Fibroblast of the aortic adventitia (primary cell): ENCODE results near the gene IGSF23. TPM values are rescaled to one million over a fixed set of nuclear protein-coding genes. Genes with fewer than 3 reads are reported as not detected.
"Not testable (repeated sequence)": the region's sequence is repeated elsewhere in the genome, so short reads cannot be mapped to it uniquely, and the experiment has no call there.

Experiments used
- DNase-seq: peaks from one replicate; pipeline ENCODE4 v3.0.0-alpha.2; 2010; ENCODE audit warnings: low read depth
- H3K4me3 ChIP-seq: 2 replicates; pipeline ENCODE4 v1.5.1; 2011; ENCODE audit warnings: low read depth, mild to moderate bottlenecking, control low read depth, low read length, moderate library complexity
- CTCF ChIP-seq: IDR thresholded peaks from 2 replicates; pipeline ENCODE4 v1.5.1; 2011; ENCODE audit warnings: mild to moderate bottlenecking, low read length, control low read depth, inconsistent platforms; ENCODE audit not compliant: insufficient read depth
- total RNA-seq: library from RNA; depleted of rRNA; stranded (reverse); fragments of >200 nt; gene quantifications from 2 replicates; pipeline ENCODE4 v1.2.3, GENCODE V29; 2012; ENCODE audit warnings: low replicate concordance

The IGSF23 gene
- total RNA-seq, 1 donor, result not detected

DNA sequence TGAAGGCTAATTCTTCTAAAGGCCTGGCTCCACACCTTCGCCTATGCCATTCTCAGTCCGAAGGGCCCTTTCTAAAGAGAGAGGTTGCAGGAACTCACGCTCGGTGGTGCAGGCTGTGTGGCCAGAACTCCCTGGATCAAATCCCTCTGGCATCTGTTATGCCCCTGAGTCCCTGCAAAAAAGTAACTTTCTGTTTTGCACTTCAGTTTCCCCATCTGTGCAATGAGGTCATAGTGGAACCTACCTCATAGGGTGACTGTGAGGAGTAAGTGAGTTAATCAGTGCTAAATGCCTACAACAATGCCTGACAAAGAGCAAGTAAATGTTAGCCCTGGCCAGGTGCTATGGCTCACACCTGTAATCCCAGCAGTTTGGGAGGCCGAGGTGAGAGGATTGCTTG, 7.3 kb downstream of the IGSF23 start:
- DNase-seq, result no peak
- TF ChIP-seq CTCF, result no peak
- no peak overlapping the region for H3K4me3 ChIP-seq

GRCh38 chr19:44621367-44621766, 8.0 kb downstream of the IGSF23 start:
- no peak for DNase-seq
- TF ChIP-seq CTCF, result no peak
- H3K4me3 ChIP-seq, result no peak overlapping the region

DNA sequence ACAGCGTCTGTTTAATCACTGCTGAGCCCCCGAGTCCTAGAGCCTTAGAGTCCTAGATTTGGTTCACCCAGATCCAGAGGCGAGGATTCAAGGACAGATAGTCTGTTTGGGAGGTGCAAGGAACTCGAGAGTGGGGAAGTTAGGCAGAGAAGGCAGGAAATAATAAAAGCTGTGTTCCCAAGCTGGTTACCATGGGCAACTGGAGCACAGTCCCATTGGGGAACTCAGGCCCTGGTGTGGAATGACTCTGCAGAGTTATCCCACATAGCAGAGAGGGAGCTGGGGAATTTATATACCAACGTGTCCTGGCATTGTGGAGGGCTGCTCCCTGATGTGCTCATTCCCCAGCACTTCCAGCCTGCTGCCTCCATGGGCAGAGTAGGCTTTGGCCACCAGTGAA, 9.7 kb downstream of the IGSF23 start:
- no peak overlapping the region for H3K4me3 ChIP-seq
- peak; percentile 31 for DNase-seq

DNA sequence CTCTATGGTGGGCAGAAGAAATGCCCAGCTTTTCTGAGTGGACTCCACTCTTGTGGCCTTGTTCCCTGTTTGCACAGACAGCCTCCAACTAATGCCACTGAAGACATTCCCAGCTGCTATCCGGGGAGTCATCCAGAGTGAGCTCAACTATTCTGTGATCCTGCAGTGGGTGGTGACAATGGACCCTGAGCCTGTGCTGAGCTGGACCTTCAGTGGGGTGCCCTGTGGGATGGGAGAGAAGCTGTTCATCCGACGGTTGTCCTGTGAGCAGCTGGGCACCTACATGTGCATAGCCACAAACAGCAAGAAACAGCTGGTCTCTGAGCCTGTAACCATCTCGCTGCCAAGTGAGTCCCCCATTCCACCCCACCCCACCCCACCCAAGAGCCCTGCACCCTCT, 10.3 kb downstream of the IGSF23 start:
- no peak for TF ChIP-seq CTCF
- no peak for DNase-seq
- H3K4me3 ChIP-seq, result no peak overlapping the region

More for the DNA sequence above, 9.7 kb downstream of the IGSF23 start:
- TF ChIP-seq CTCF, result no peak

DNA sequence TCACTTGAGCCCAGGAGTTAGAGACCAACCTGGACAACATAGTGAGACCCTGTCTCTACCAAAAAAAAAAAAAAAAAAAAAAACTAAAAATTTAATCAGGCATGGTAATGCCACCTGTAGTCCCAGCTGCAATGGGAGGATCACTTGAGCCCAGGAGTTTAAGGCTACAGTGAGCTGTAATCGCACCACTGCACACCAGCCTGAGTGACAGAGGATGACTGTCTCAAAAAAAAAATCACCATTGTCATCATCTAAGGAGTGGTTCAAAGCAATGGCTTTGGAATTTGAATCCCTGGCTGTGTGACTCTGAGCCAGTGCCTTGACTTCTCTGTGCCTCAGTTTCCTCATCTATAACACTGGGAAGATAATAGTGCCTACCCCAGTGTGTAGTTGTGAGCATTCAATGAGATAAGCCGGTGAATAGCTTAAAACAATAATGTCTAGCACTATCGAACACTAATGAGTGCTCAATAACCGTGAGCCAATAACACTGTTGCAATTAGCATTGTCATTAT, 11.5 kb downstream of the IGSF23 start:
- no peak overlapping the region for H3K4me3 ChIP-seq
- TF ChIP-seq CTCF, result no peak
- no peak for DNase-seq

- not testable (repeated sequence) for H3K4me3 ChIP-seq, DNase-seq
Observed at GRCh38 chr19:44625637-44626036, 12.3 kb downstream of the IGSF23 start.

- no peak overlapping the region for H3K4me3 ChIP-seq
- DNase-seq, result peak; percentile 98
- no peak for TF ChIP-seq CTCF
Observed at GRCh38 chr19:44626048-44626624, 12.8 kb downstream of the IGSF23 start.
